Measurements from ENCODE around the gene C20orf202.

The C20orf202 gene

DNA sequence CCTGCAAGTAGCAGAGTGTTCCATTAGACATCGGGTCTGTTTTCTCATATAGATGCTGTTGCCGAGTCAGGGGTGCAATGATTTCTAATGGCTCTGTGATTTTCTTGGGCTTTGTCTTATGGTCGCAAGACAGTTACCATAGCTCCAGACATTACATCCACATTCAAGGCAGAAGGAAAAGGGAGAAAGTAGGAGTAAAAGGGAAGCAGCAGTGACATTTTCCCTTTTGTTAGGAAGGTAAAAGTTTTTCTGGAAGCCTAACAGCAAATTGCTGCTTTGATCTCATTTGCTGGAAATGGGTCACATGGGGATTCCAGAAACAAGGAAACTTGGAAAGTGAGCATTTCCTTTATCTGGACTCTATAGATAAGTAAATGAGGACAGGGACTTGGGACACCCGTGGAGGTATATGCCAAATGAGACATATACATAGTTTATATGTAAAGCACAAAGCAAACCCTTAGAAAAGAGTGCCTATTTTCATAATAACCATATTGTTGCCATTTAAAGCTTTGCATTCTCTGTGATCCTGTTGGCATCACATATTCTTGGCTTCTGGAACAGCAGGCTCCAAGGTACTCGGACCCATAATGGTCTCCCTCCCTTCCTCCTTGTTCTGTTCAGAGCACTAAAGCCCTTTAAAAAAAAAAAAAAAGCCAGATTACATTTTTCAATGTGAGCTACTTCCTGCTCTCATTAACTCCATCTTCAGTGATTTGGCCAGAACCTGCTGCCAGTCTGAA, at the start of gene C20orf202:
TSS of gene C20orf202 (plus strand) at position 693 of the 743 bp plus-strand sequence. CDS start 132 bp downstream, outside the sequence.
- POLR2A ChIA-PET: interaction anchor here (0.6 to 0.7 kb wide), 2 partner anchors 24 to 763 kb away, joined by 3 read pairs; no protein-coding TSS in a partner anchor
- H3K4me3 ChIP-seq (ENCODE audit: low read depth, low read length): no peak within 1 kb of the TSS
- TF ChIP-seq PRDM1 (tag by site-specific recombination; IDR thresholded peaks at IDR 0.05) (peak; percentile 95), BCL11B (tag by site-specific recombination; IDR thresholded peaks at IDR 0.05; ENCODE audit: low read depth) (no peak), TSHZ1 (tag by site-specific recombination; IDR thresholded peaks at IDR 0.05; ENCODE audit: borderline replicate concordance) (no peak), HOXA7 (CRISPR knock-in tag; IDR thresholded peaks at IDR 0.05; ENCODE audit: borderline replicate concordance) (no peak), ZNF658 (tag by site-specific recombination; IDR thresholded peaks at IDR 0.05) (no peak)
- TF ChIP-seq, protein P1, sequence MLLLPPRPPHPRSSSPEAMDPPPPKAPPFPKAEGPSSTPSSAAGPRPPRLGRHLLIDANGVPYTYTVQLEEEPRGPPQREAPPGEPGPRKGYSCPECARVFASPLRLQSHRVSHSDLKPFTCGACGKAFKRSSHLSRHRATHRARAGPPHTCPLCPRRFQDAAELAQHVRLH (tag by site-specific recombination; IDR thresholded peaks at IDR 0.05): no peak
- H3K36me3 ChIP-seq (ENCODE audit: control insufficient read depth in 2 of 2, insufficient read depth in 1 of 2, low read length in 2 of 2): no peaks in the 10 kb centered on the region
- no peaks in the 10 kb centered on the region for H3K4me1 ChIP-seq (ENCODE audit: control insufficient read depth, insufficient read depth, low read length)
- no peaks in the 10 kb centered on the region for H3K9me3 ChIP-seq (ENCODE audit: control insufficient read depth, insufficient read depth, low read depth, low read length)
- CTCF ChIA-PET: interaction anchor here (0.5 to 1.7 kb wide), 5 partner anchors 10 to 1597 kb away, joined by 3 to 9 read pairs (median 3); no protein-coding TSS in a partner anchor
- no peak within 1 kb of the TSS for H3K27ac ChIP-seq (ENCODE audit: extremely low read depth, low read depth, low read length)

- Histone ChIP-seq H3K36me3 (ENCODE audit: control insufficient read depth in 2 of 2, insufficient read depth in 1 of 2, low read length in 2 of 2) (peaks cover 5 to 48% of the 10 kb centered on the region in 2 experiments), H3K27ac (ENCODE audit: extremely low read depth, low read depth, low read length) (no peak overlapping the region), H3K9me3 (ENCODE audit: control insufficient read depth, insufficient read depth, low read depth, low read length) (no peaks in the 10 kb centered on the region), H3K4me3 (ENCODE audit: low read depth, low read length) (no peak overlapping the region), H3K4me1 (ENCODE audit: control insufficient read depth, insufficient read depth, low read length) (no peaks in the 10 kb centered on the region)
- ChIA-PET POLR2A (no interaction called here), CTCF (interaction anchor here (0.8 kb wide), 1 partner anchor 10 kb away, joined by 3 read pairs; no protein-coding TSS in a partner anchor)
- TF ChIP-seq ZNF560 (tag by site-specific recombination; IDR thresholded peaks at IDR 0.05; ENCODE audit: borderline replicate concordance) (no peak), ZNF660 (tag by site-specific recombination; IDR thresholded peaks at IDR 0.05) (no peak), ZNF23 (tag by site-specific recombination; IDR thresholded peaks at IDR 0.05; ENCODE audit: borderline replicate concordance) (no peak), ZNF18 (tag by site-specific recombination; IDR thresholded peaks at IDR 0.05) (no peak), ZSCAN23 (tag by site-specific recombination; IDR thresholded peaks at IDR 0.05) (no peak), ZNF221 (tag by site-specific recombination; IDR thresholded peaks at IDR 0.05; ENCODE audit: borderline replicate concordance) (no peak), FEZF1 (tag by site-specific recombination; IDR thresholded peaks at IDR 0.05) (no peak), PRDM6 (tag by site-specific recombination; IDR thresholded peaks at IDR 0.05) (no peak), ZNF623 (tag by site-specific recombination; IDR thresholded peaks at IDR 0.05) (no peak), HOXA7 (CRISPR knock-in tag; IDR thresholded peaks at IDR 0.05; ENCODE audit: borderline replicate concordance) (no peak), PRDM4 (tag by site-specific recombination; IDR thresholded peaks at IDR 0.05) (no peak)
- TF ChIP-seq, protein P2, sequence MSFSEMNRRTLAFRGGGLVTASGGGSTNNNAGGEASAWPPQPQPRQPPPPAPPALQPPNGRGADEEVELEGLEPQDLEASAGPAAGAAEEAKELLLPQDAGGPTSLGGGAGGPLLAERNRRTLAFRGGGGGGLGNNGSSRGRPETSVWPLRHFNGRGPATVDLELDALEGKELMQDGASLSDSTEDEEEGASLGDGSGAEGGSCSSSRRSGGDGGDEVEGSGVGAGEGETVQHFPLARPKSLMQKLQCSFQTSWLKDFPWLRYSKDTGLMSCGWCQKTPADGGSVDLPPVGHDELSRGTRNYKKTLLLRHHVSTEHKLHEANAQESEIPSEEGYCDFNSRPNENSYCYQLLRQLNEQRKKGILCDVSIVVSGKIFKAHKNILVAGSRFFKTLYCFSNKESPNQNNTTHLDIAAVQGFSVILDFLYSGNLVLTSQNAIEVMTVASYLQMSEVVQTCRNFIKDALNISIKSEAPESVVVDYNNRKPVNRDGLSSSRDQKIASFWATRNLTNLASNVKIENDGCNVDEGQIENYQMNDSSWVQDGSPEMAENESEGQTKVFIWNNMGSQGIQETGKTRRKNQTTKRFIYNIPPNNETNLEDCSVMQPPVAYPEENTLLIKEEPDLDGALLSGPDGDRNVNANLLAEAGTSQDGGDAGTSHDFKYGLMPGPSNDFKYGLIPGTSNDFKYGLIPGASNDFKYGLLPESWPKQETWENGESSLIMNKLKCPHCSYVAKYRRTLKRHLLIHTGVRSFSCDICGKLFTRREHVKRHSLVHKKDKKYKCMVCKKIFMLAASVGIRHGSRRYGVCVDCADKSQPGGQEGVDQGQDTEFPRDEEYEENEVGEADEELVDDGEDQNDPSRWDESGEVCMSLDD (tag by site-specific recombination; IDR thresholded peaks at IDR 0.05): no peak
- TF ChIP-seq, protein P3, sequence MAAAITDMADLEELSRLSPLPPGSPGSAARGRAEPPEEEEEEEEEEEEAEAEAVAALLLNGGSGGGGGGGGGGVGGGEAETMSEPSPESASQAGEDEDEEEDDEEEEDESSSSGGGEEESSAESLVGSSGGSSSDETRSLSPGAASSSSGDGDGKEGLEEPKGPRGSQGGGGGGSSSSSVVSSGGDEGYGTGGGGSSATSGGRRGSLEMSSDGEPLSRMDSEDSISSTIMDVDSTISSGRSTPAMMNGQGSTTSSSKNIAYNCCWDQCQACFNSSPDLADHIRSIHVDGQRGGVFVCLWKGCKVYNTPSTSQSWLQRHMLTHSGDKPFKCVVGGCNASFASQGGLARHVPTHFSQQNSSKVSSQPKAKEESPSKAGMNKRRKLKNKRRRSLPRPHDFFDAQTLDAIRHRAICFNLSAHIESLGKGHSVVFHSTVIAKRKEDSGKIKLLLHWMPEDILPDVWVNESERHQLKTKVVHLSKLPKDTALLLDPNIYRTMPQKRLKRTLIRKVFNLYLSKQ (tag by site-specific recombination; IDR thresholded peaks at IDR 0.05; ENCODE audit: borderline replicate concordance): no peak
Observed at GRCh38 chr20:1154226-1154625, 49.0 kb upstream of the C20orf202 start.

Data from HEK293 (cell line).